ENCODE data around the gene KIFC1. TPM values are rescaled to one million over a fixed set of nuclear protein-coding genes. Genes with fewer than 3 reads are reported as not detected.
A peak's percentile ranks its signal among the peaks of the same experiment; 100 is the strongest.

KIFC1 gene
- total and polyA plus RNA-seq, 2 experiments from 2014 or later: 4.0 to 14.4 TPM

GRCh38 chr6:33434961-33435360 lies 43.3 kb downstream of the KIFC1 start:
- WGBS, 2 experiments (ENCODE audit: low coverage in 1 of 2, low lambda C conversion rate in 2 of 2, missing lambda C conversion rate in 2 of 2): 92 to 97% methylated on average over 2 to 4 of the region's 4 CpGs
- Histone ChIP-seq H3K4me3 (no peak overlapping the region), H3K36me3 (ENCODE audit: low read depth) (peaks cover 6% of the 10 kb centered on the region; the same call in 1 of the 2 replicates), H3K4me2 (ENCODE audit: unreplicated experiment) (no peak overlapping the region), H3K9me3 (ENCODE audit: low read depth) (no peaks in the 10 kb centered on the region), H3K79me2 (ENCODE audit: insufficient read depth) (peaks cover 19% of the 10 kb centered on the region), H3K9me2 (ENCODE audit: insufficient read depth) (no peaks in the 10 kb centered on the region), H3K27me3 (replicated peaks; ENCODE audit: insufficient read depth) (no peaks in the 10 kb centered on the region), H3K4me1 (ENCODE audit: insufficient read depth) (no peaks in the 10 kb centered on the region), H2AFZ (no peak overlapping the region), H4K20me1 (ENCODE audit: insufficient read depth) (no peaks in the 10 kb centered on the region), H3K27ac (no peak overlapping the region), H3F3A (ENCODE audit: insufficient read depth) (peaks cover 4% of the 10 kb centered on the region; the same call in 1 of the 2 replicates), H3K9ac (no peak overlapping the region)
- TF ChIP-seq EZH2phosphoT487 (IDR thresholded peaks at IDR 0.05; ENCODE audit: insufficient read depth, low read depth) (no peak), EZH2 (IDR thresholded peaks at IDR 0.05; ENCODE audit: insufficient read depth, poor library complexity, severe bottlenecking) (no peak)
- no peak for DNase-seq
- in situ Hi-C loops (cut with MboI): no loop called here

GRCh38 chr6:33437666-33438065 lies 46.0 kb downstream of the KIFC1 start:
- WGBS, 2 experiments (ENCODE audit: low coverage in 1 of 2, low lambda C conversion rate in 2 of 2, missing lambda C conversion rate in 2 of 2): 95 to 98% methylated on average over 15 to 18 of the region's 18 CpGs
- Histone ChIP-seq H3K9me3 (ENCODE audit: low read depth) (no peaks in the 10 kb centered on the region), H3F3A (ENCODE audit: insufficient read depth) (no peaks in the 10 kb centered on the region), H3K36me3 (ENCODE audit: low read depth) (peaks cover 6% of the 10 kb centered on the region; the same call in 1 of the 2 replicates), H3K9me2 (ENCODE audit: insufficient read depth) (no peaks in the 10 kb centered on the region), H3K79me2 (ENCODE audit: insufficient read depth) (no peaks in the 10 kb centered on the region), H3K4me1 (ENCODE audit: insufficient read depth) (no peaks in the 10 kb centered on the region), H3K27ac (no peak overlapping the region), H3K4me2 (ENCODE audit: unreplicated experiment) (no peak overlapping the region), H3K9ac (no peak overlapping the region), H3K27me3 (replicated peaks; ENCODE audit: insufficient read depth) (no peaks in the 10 kb centered on the region), H3K4me3 (no peak overlapping the region), H4K20me1 (ENCODE audit: insufficient read depth) (no peaks in the 10 kb centered on the region), H2AFZ (no peak overlapping the region)
- no peak for TF ChIP-seq EZH2 (IDR thresholded peaks at IDR 0.05; ENCODE audit: insufficient read depth, poor library complexity, severe bottlenecking)
- TF ChIP-seq EZH2phosphoT487 (IDR thresholded peaks at IDR 0.05; ENCODE audit: insufficient read depth, low read depth): no peak
- in situ Hi-C loops (cut with MboI): no loop called here
- no peak for DNase-seq

GRCh38 chr6:33438978-33439594 lies 47.5 kb downstream of the KIFC1 start:
- Histone ChIP-seq H3K36me3 (ENCODE audit: low read depth) (peaks cover 6% of the 10 kb centered on the region; the same call in 1 of the 2 replicates), H3K9ac (no peak overlapping the region), H3K4me2 (ENCODE audit: unreplicated experiment) (no peak overlapping the region), H3K79me2 (ENCODE audit: insufficient read depth) (no peaks in the 10 kb centered on the region), H3K27ac (no peak overlapping the region), H3F3A (ENCODE audit: insufficient read depth) (no peaks in the 10 kb centered on the region), H4K20me1 (ENCODE audit: insufficient read depth) (no peaks in the 10 kb centered on the region), H3K27me3 (replicated peaks; ENCODE audit: insufficient read depth) (no peaks in the 10 kb centered on the region), H3K9me2 (ENCODE audit: insufficient read depth) (no peaks in the 10 kb centered on the region), H3K4me3 (no peak overlapping the region), H3K4me1 (ENCODE audit: insufficient read depth) (no peaks in the 10 kb centered on the region), H3K9me3 (ENCODE audit: low read depth) (no peaks in the 10 kb centered on the region), H2AFZ (no peak overlapping the region)
- TF ChIP-seq EZH2phosphoT487 (IDR thresholded peaks at IDR 0.05; ENCODE audit: insufficient read depth, low read depth) (no peak), EZH2 (IDR thresholded peaks at IDR 0.05; ENCODE audit: insufficient read depth, poor library complexity, severe bottlenecking) (no peak)
- no peak for DNase-seq
- WGBS, 2 experiments (ENCODE audit: low coverage in 1 of 2, low lambda C conversion rate in 2 of 2, missing lambda C conversion rate in 2 of 2): 88 to 90% methylated on average over 3 of the region's 3 CpGs
- in situ Hi-C loops (cut with MboI): no loop called here

- H3F3A ChIP-seq (ENCODE audit: insufficient read depth): no peaks in the 10 kb centered on the region
- no peaks in the 10 kb centered on the region for H3K9me2 ChIP-seq (ENCODE audit: insufficient read depth)
- H3K4me3 ChIP-seq: no peak overlapping the region
- H3K9me3 ChIP-seq (ENCODE audit: low read depth): no peaks in the 10 kb centered on the region
- no peak overlapping the region for H3K4me2 ChIP-seq (ENCODE audit: unreplicated experiment)
- DNase-seq: peak; percentile 46
- peaks cover 6% of the 10 kb centered on the region; the same call in 1 of the 2 replicates for H3K36me3 ChIP-seq (ENCODE audit: low read depth)
- H2AFZ ChIP-seq: no peak overlapping the region
- H3K27me3 ChIP-seq (replicated peaks; ENCODE audit: insufficient read depth): no peaks in the 10 kb centered on the region
- no peak overlapping the region for H3K9ac ChIP-seq
- H3K4me1 ChIP-seq (ENCODE audit: insufficient read depth): no peaks in the 10 kb centered on the region
- WGBS, 2 experiments (ENCODE audit: low coverage in 1 of 2, low lambda C conversion rate in 2 of 2, missing lambda C conversion rate in 2 of 2): 75 to 85% methylated on average over 8 to 9 of the region's 9 CpGs
- no peak overlapping the region for H3K27ac ChIP-seq
- in situ Hi-C loops (cut with MboI): no loop called here
- no peaks in the 10 kb centered on the region for H3K79me2 ChIP-seq (ENCODE audit: insufficient read depth)
- no peak for TF ChIP-seq EZH2 (IDR thresholded peaks at IDR 0.05; ENCODE audit: insufficient read depth, poor library complexity, severe bottlenecking)
- TF ChIP-seq EZH2phosphoT487 (IDR thresholded peaks at IDR 0.05; ENCODE audit: insufficient read depth, low read depth): no peak
- no peaks in the 10 kb centered on the region for H4K20me1 ChIP-seq (ENCODE audit: insufficient read depth)
Measured at GRCh38 chr6:33439956-33440648, 48.5 kb downstream of the KIFC1 start.
